HG03558 (cell line): Measurements from ENCODE around the gene DHX30.
A peak's percentile ranks its signal among the peaks of the same experiment; 100 is the strongest.
"Not testable (repeated sequence)": the region's sequence is repeated elsewhere in the genome, so short reads cannot be mapped to it uniquely, and the experiment has no call there.

Experiments used
- ATAC-seq: cut with Tn5 transposase; IDR thresholded peaks from one replicate; pipeline ENCODE4 v1.9.1; 2021; ENCODE audit warnings: moderate number of reproducible peaks; ENCODE audit not compliant: unreplicated experiment; ENCODE audit errors: extremely low read depth

The DHX30 gene

GRCh38 chr3:47804577-47804976, 1.6 kb downstream of the DHX30 start:
- ATAC-seq, result no peak

GRCh38 chr3:47813551-47814177, 10.7 kb downstream of the DHX30 start:
- no peak for ATAC-seq

GRCh38 chr3:47817609-47818008, 14.7 kb downstream of the DHX30 start:
- ATAC-seq, result no peak

GRCh38 chr3:47824541-47825473, 21.9 kb downstream of the DHX30 start:
- ATAC-seq, result peak; percentile 52

GRCh38 chr3:47825590-47825989, 22.7 kb downstream of the DHX30 start:
- no peak for ATAC-seq

GRCh38 chr3:47829482-47829881, 26.5 kb downstream of the DHX30 start:
- not testable (repeated sequence) for ATAC-seq

GRCh38 chr3:47836986-47837385, 34.0 kb downstream of the DHX30 start:
- ATAC-seq, result no peak

- ATAC-seq, result no peak
Measured at GRCh38 chr3:47838503-47838902, 35.6 kb downstream of the DHX30 start.

- no peak for ATAC-seq
Measured at GRCh38 chr3:47841786-47842349, 38.9 kb downstream of the DHX30 start.

GRCh38 chr3:47846186-47846879, 43.4 kb downstream of the DHX30 start:
- ATAC-seq, result no peak

GRCh38 chr3:47846880-47847248, 43.9 kb downstream of the DHX30 start:
- no peak for ATAC-seq

GRCh38 chr3:47847260-47847659, 44.3 kb downstream of the DHX30 start:
- no peak for ATAC-seq

- ATAC-seq, result no peak
Measured at GRCh38 chr3:47847801-47848518, 45.0 kb downstream of the DHX30 start.

- ATAC-seq, result no peak
Measured at GRCh38 chr3:47848599-47849117, 45.7 kb downstream of the DHX30 start.

GRCh38 chr3:47849186-47849698, 46.3 kb downstream of the DHX30 start:
- no peak for ATAC-seq

- no peak for ATAC-seq
Measured at GRCh38 chr3:47849699-47850563, 47.0 kb downstream of the DHX30 start.

GRCh38 chr3:47850564-47851410, 47.8 kb downstream of the DHX30 start:
- ATAC-seq, result no peak
